ENCODE results near the gene ZSCAN5A.
"Not testable (repeated sequence)": the region's sequence is repeated elsewhere in the genome, so short reads cannot be mapped to it uniquely, and the experiment has no call there.

Gene ZSCAN5A

GRCh38 chr19:56314018-56314380 is 640 bp downstream of the ZSCAN5A start:
- peak in 1 of 2 donors; percentile 41 for DNase-seq

DNA sequence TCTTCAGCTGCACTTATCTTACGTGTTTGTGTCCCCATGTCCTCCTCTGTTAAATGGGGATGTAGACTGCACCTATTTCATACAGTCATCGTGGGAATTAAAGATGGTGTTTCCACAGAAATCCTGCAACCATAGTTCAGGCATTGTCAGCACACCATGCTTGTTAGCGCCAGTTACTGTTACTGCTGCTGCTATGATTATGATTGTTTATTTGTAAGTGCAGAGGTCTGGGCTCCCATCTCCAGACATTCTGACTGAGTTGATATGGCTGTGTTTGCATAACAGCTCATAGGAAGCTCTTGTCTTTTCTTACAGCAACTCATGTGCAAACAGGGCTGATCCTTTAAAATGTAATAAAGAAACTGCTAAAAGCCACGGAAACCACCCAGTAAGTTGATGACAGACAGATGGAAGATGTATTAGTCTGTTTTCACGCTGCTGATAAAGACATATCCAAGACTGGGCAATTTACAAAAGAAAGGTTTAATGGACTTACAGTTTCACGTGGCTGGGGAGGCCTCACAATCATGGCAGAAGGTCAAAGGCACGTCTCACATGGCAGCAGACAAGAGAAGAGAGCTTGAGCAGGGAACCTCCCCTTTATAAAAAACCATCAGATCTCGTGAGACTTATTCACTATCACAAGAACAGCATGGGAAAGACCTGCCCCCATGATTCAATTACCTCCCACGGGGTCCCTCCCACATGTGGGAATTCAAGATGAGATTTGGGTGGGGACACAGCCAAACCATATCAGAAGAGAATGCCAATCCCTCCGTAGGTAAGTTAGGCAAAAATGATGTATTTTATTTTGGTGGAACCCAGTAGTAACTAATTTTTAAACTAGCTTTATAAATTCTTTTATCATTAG is 1.6 kb downstream of the ZSCAN5A start:
- DNase-seq, result peak in 1 of 2 donors; percentile 32

DNA sequence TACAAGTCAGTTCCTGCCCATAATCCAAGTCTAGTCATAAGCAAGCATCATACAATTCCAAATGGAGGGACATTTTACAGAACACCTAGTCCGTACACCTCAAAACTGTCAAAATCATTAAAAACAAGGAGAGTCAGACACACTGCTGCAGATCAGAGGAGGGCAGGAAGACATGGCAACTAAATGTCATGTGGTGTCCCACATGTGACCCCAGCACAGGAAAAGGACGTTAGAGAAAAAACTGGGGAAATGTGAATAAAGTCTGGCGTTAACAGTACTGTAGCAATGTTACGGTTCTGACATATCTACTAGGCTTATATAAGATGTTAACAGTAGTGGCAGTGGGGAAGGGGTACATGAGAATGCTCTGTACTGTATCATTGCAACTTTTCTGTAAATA is 2.3 kb downstream of the ZSCAN5A start:
- DNase-seq, result no peak

DNA sequence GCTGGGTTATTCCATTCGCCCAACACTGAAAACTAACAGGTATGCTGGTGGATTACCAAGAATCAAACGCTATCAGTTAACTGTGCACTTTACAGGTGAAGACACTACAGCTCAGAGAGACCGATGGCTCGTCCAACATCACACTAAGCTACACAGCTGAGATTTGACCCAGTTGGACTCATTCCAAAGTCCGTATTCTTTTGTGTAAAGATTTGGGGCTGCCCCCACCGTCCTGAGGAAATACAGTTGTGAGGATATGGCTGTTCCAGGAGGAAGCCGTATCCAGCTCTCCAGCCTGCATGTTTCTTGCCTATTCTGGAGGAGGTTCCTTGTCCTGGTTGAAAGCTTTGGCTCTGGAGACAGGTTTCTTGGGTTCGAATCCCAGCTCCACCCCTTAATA is 4.2 kb downstream of the ZSCAN5A start:
- DNase-seq, result no peak

GRCh38 chr19:56309511-56310185 is 5.0 kb downstream of the ZSCAN5A start:
- DNase-seq, result peak; percentile 33 to 69

- no peak for DNase-seq
Measured at GRCh38 chr19:56308792-56309191, 5.8 kb downstream of the ZSCAN5A start.

DNA sequence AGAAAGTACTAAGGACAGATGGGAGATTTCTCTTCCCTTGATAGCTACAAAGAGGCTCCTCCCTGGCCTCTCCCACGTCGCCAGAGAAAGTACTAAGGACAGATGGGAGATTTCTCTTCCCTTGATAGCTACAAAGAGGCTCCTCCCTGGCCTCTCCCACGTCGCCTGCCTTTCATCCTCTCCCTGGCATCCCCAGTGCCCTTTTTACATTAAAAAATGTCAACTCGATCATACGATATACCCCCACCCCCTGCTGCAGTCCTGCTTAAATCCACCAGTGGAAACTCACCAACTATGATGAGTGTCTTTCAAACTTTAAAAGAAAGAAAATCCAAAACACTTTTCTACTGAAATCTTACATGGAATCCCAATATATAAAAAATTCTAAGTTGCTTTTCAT is 7.6 kb downstream of the ZSCAN5A start:
- not testable (repeated sequence) for DNase-seq

DNA sequence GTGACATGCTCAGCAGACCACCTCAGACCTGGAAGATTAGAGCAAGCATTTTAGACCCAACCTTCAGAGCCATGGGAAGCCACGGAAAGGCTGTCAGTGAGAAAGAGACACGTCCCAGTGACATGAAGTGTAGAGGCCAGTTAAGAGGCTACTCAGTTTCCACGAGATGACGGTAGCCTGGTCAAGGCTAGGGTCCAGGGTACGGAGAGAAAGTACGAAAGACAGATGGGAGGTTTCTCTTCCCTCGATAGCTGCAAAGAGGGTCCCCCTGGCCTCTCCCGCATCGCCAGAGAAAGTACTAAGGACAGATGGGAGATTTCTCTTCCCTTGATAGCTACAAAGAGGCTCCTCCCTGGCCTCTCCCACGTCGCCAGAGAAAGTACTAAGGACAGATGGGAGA is 8.6 kb downstream of the ZSCAN5A start:
- DNase-seq, result no peak

DNA sequence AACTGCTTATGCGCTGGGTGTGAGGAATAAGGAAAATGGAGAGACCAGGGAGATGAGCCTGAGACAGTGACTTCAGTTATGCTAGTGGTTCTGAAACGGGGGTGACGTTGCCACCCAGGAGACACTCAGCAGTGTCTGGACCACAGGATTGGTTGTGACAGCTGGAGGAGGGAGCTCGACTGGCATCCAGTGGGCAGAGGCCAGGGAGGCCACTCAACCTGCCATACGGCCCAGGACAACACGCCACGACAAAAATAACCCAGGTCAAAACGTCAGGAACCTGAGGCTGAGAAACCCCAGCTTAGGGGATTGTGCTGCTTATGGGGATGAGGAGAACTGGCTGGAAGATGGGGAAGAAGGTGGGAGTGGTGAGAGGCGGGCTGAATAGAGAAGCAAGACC is 10.4 kb downstream of the ZSCAN5A start:
- no peak for DNase-seq

DNA sequence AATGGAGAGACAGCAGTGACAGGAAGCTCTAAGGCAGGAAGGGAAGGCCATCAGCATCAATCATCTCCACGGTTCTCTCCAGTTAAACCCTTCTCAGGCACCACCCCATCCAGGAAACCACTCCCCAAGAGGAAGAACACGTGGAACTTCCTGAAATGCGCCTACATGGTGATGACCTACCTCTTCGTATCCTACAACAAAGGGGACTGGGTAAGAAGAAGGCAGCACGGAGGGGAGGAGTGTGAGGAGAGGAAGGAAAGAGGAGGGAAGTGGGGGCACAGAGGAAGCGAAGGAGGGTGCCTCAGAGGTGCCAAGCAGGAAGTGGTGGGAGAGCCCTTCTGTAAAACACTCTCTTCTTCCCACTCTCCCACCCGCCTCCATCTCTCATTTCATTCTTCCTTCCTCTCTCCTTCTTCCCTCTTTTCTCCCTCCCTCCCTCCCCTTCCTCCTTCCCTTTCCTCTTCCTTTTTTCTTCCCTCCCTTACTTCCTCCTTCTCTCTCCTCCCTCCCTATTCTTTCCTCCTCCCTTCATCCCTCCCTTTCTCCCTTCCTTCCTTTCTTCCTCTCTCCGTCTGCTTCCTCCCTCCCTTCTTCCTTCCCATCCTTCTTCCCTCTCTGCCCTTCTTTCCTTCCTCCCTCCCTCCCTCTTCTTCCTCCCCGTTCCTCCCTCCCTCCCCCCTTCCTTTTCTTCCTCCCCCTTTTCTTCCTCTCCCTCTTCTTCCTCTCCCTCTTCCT is 12.6 kb downstream of the ZSCAN5A start:
- DNase-seq, result no peak

GRCh38 chr19:56301155-56301554 is 13.5 kb downstream of the ZSCAN5A start:
- no peak for DNase-seq

GRCh38 chr19:56299688-56300087 is 15.0 kb downstream of the ZSCAN5A start:
- no peak for DNase-seq

- no peak for DNase-seq
Measured at GRCh38 chr19:56297010-56297409, 17.6 kb downstream of the ZSCAN5A start.

DNA sequence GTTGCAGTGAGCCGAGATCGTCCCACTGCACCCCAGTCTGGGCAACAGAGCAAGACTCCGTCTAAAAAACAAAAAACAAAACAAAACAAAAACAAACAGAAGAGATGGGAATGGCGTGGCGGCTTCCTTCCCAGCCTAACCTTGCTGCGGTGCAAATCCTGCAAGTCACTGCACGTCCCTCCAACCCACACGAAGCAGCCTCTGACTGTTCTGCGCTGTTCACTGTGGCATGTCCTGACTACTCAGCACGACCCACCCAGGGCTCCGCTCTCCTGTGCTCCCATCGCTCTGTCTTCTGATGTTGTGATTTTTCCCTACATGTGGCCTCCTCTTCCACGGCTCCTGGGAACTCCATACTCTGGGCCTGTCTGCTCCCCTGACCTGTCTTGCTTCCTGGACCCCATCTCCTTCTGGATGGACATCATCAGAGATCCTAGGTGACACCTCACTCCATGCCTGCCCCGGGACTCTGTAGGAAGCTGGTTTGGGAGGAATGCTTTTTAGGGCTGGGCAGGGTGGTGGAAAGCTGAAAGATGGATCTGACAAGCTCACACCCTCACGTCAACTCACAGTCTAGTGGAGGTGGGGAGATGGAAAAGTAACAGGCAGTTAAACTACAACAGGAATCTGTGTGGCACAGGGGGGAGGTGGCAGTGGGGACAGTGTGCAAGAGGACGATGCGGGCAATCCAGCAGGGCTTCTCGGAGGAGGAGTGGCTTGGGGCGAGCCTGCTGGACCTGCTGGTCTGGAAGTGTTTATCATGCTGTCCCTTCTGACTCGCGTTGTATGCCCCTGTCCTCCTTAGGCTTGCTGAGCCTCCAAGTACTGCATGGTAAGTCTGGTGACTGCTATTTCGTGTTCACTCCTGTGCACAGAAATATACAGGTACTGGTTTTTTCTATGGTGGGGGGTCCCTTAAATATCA is 18.8 kb downstream of the ZSCAN5A start:
- DNase-seq, result no peak

GRCh38 chr19:56294549-56294948 is 20.1 kb downstream of the ZSCAN5A start:
- no peak for DNase-seq

DNA sequence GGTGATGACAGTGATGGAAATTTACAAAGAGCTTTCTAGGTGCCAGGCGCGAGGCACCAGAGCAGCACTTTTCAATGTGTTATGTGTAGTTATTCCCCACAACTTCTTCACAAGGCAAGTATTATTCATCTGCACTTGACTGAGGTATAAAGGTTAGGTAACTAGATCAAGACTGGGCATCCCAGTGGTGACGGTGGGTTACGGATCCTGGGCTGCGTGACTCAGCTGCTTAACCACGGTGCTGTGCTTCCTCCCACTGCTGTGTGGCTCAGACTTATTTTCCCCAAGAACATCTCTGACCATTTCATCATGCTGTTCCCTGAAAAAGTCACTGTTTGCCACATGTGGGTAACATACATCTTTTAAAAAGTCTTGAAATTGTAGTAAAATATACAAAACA is 22.8 kb downstream of the ZSCAN5A start:
- peak in 1 of 2 donors; percentile 28 for DNase-seq

GRCh38 chr19:56290104-56290503 is 24.5 kb downstream of the ZSCAN5A start:
- DNase-seq, result no peak

DNA sequence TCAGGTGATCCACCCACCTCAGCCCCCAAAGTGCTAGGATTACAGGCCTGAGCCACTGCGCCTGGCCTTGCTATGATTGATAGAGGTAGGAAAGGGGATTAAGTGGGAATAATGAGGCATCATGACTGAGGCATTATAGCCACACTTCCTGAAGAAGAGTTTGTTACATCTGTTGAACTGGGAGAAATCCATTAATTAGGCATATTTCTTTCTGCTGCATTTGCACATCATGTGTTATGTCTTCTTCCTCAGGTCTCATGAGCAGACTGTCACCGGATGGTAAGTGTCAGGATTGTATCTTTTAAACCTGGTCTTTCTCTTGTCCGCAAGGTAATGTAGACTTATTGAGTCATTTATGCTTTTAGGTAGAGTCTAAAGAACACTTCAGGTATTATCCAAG is 29.9 kb downstream of the ZSCAN5A start:
- DNase-seq, result no peak

DNA sequence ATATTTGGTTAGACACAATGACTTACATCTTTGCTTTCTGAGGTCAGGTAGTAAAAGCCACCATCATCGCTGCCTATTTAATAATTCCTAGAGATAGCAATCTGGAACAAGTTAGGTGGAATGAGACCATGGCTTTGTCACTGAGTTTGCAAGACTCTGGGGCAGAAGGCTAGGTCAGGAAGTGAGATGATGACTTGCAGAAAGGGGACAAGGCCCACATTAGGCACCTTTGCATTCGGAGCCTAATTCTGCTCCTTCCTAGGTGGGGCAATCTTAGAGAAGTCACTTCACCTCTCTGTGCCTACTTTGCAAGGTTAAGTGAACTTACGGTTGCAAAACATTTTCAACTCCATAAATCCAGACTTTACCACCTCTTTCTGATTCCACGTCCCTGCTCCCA is 31.8 kb downstream of the ZSCAN5A start:
- DNase-seq, result no peak

DNA sequence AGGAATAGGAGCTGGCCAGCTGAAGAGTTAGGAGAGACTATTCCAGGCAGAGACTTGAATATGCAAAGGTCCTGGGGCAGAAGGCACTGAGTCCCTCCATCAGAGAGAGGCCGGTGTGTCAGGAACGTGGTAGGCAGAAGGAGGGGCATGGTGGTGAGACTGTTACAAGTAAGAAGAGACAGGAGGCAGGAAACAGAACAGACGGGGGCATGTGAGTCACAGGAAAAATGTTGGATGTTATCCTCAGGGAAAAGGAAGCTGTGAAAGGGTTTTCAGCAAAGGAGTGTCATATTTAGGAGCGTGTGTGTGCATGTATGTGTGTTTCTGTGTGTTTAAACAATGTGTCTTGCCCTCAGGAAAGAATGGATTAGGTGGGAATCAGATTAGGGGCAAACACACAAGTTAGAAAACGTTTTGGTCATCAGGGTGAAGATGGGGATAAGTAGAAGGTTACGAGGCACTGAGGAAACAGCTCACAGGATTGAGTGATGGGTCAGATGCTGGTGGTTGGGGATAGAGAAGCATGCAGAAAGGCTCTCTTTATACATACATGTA is 41.0 kb downstream of the ZSCAN5A start:
- no peak for DNase-seq

GRCh38 chr19:56272161-56272798 is 42.4 kb downstream of the ZSCAN5A start, which contains the start of gene EDDM13:
TSS of gene EDDM13 (plus strand) at chr19:56272748. CDS start at chr19:56272835, 87 bp downstream.
- no peak for DNase-seq

DNA sequence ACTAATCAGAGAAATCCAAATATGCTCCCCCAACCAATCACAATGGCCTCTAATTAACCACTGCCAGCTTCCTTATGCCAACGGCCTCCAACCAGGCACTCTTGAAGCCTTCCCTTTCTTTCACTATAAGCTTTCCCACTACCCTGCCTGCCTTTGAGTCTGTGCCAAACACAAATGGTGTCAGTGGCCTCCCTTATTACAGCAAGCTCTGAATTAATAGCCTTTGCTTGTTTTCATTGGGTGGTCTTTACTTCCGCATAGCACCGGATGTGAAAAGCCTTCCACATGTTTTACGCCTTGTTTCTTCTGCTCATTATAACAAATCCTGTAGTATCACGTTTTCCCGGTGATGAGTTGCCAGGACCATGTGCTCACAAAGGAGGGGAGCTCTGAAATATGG is 43.5 kb downstream of the ZSCAN5A start:
- peak in 1 of 2 donors; percentile 2 for DNase-seq
